RWPE1 (cell line): Measurements from ENCODE around the gene WNT7B.

Source experiments
- CTCF ChIA-PET: fragments of 350-600 bp; sonication (Branson Sonifier 250); formaldehyde crosslinking; extraction: SDS; loops from one replicate; lab custom pipeline; 2021; lab: Yijun Ruan, JAX
- POLR2A ChIA-PET: fragments of 400-600 bp; formaldehyde crosslinking; extraction: SDS; loops from one replicate; lab custom pipeline; 2020; ENCODE audit warnings: antibody characterized with exemption; ENCODE audit not compliant: low non-redundant PET; lab: Yijun Ruan, JAX
- DNase-seq: peaks from one replicate; pipeline ENCODE4 v3.0.0; 2012; ENCODE audit warnings: low spot score
- H3K27ac ChIP-seq: fragments of 450-650 bp; 2 replicates; pipeline ENCODE4 v1.5.1; 2017
- CTCF ChIP-seq: fragments of 450-650 bp; conservative IDR thresholded peaks from 2 replicates; pipeline ENCODE4 v1.5.1; 2017; ENCODE audit warnings: low read depth, mild to moderate bottlenecking

Gene WNT7B

GRCh38 chr22:45996241-45997076 lies 19.5 kb upstream of the WNT7B start:
- no peak for TF ChIP-seq CTCF
- CTCF ChIA-PET = interaction anchor here (0.5 to 2.7 kb wide), 4 partner anchors 10 to 96 kb away, joined by 3 to 12 read pairs (median 3); no protein-coding TSS in a partner anchor
- H3K27ac ChIP-seq = peak overlapping the region; percentile 100
- POLR2A ChIA-PET = no interaction called here
- no peak for DNase-seq

DNA sequence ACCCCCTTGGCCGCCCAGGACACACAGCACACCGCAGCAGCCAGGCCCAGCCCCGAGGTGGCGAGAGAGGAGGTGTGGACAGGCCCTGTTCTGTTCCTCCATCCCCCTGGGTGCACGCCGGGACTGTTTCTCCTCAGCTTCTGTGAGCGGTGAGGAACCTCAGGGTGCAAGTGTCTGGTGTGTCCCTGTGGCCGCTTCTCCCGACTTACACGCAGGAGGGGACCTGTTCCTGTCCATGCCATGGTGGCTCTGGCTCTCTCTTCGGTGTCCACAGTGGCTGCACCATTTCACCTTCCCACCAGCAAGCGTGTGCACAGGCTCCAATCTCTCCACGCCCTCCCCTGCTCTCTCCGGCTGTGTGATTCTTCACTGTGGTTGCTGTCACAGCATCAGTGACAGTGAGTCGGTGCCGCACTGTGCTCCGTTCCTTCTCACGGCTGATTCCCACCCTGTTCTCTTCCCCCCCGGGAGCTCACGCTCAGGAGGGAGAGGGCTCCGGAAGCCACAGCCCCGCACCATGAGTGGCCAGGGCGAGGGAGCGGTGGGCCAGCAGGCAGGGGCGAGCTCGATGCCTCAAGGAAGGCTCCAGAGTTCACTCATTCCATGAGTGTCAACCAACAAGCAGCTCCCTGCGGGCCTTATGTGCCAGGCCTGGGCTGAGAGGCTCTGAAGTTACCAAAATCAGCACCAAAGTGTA lies 18.6 kb upstream of the WNT7B start:
- CTCF ChIA-PET = interaction anchor here (0.5 to 2.7 kb wide), 6 partner anchors 10 to 123 kb away, joined by 3 to 12 read pairs (median 3); no protein-coding TSS in a partner anchor
- TF ChIP-seq CTCF = no peak
- peak overlapping the region; percentile 100 for H3K27ac ChIP-seq
- POLR2A ChIA-PET = no interaction called here
- DNase-seq = no peak

DNA sequence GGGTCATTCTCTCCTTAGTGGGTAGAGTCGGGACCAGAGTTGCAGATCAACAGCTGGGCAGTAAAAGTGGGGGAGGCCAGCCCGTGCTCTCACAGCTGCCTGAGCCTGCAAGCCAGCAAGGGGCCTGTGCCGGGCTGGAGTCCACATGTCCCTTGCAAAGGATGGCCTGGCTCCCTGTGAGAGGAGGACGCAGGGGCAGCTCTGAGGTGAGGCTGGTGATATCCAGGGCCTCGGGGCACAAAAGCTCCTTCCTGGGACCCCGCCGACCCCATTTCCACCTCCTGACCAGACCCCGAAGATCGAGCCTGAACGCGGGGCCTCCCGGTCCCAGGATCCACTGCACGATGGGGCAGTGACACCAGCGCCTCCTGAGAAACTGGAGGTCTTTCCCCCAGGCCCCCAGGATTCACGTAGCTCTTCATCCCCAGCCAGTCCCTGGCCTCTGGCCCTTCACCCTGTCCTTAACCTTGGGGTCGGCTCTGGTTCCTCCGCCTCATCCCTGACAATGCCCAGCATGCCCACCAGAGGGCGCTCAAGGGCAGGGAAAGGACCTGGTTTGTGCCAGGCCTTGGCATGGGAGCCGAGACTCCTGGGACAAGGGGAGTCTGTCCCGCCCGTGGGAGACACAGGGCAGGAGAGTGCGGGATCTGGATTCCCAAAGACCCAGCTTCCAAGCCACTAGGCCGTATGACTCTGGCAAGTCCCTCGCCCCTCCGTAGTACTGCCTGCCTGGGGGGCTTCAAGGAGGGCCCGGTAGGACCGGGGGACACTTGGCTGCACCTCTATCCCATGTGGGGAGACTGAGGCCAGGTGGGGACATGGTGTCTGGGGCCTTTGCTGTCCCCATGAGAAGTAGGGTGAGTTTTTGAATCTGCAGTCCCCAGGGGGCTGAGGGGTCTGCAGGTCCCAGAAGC lies 17.8 kb upstream of the WNT7B start:
- POLR2A ChIA-PET = no interaction called here
- H3K27ac ChIP-seq = peak overlapping the region; percentile 100
- peak; percentile 88 for TF ChIP-seq CTCF
- DNase-seq = peak; percentile 52
- CTCF ChIA-PET = interaction anchor here (0.6 to 1.3 kb wide), 5 partner anchors 11 to 353 kb away, joined by 3 to 5 read pairs (median 4); no protein-coding TSS in a partner anchor

GRCh38 chr22:45993841-45994240 lies 16.9 kb upstream of the WNT7B start:
- ChIA-PET CTCF (interaction anchor here (0.6 kb wide), 2 partner anchors 204 to 352 kb away, joined by 3 to 4 read pairs; no protein-coding TSS in a partner anchor), POLR2A (no interaction called here)
- H3K27ac ChIP-seq = no peak overlapping the region
- no peak for DNase-seq
- TF ChIP-seq CTCF = no peak

DNA sequence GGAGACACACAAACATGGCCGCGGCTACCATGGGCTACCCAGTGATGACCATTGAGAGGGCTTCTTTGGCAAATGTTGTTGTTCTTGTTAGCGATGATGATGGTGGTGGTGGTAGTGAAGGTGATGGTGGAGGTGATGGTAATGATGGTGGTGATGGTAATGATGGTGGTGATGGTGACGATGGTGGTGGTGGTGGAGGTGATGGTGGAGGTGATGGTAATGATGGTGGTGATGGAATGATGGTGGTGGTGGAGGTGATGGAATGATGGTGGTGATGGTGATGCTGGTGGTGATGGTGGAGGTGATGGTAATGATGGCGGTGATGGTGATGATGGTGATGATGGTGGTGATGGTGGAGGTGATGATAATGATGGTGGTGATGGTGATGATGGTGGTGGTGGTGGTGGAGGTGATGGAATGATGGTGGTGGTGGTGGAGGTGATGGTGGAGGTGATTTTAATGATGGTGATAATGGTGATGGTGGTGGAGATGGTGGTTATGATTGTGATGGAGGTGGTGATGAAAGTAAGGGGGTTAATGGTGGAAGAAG lies 16.3 kb upstream of the WNT7B start:
- H3K27ac ChIP-seq = no peak overlapping the region
- TF ChIP-seq CTCF = no peak
- POLR2A ChIA-PET = no interaction called here
- CTCF ChIA-PET = no interaction called here
- DNase-seq = no peak
